Peyer's patch (tissue), 4 donors: ENCODE measurements around the gene CMTM8. TPM values are rescaled to one million over a fixed set of nuclear protein-coding genes. Genes with fewer than 3 reads are reported as not detected.

Experiments
- DNase-seq, 3 donors: peaks; one replicate each; pipeline ENCODE4 v3.0.0-alpha.2; 2017 to 2019
- H3K27ac ChIP-seq, 4 donors: fragments of 200-600 bp; sonication (generic); one replicate each; pipeline ENCODE4 v1.5.1; 2016 to 2019
- H3K27me3 ChIP-seq, 2 donors: fragments of 200-600 bp; sonication (generic); one replicate each; pipeline ENCODE4 v1.5.1; 2019
- H3K36me3 ChIP-seq, 3 donors: fragments of 200-600 bp; sonication (generic); one replicate each; pipeline ENCODE4 v1.5.1; 2016 to 2019
- H3K4me1 ChIP-seq, 4 donors: fragments of 200-600 bp; sonication (generic); one replicate each; pipeline ENCODE4 v1.5.1; 2016 to 2019
- H3K4me3 ChIP-seq, 4 donors: fragments of 200-600 bp; sonication (generic); 1 replicate in 3 of 4; 2 replicates in 1 of 4; pipeline ENCODE4 v1.5.1; 2016 to 2019; ENCODE audit warnings: mild to moderate bottlenecking in 1 of 4
- H3K9me3 ChIP-seq, 4 donors: fragments of 200-600 bp; sonication (generic); one replicate each; pipeline ENCODE4 v1.5.1; 2016 to 2019; ENCODE audit warnings: mild to moderate bottlenecking in 1 of 4
- POLR2A ChIP-seq, 2 donors: fragments of 450-650 bp; IDR thresholded peaks; one replicate each; pipeline ENCODE4 v1.5.1; 2017; ENCODE audit warnings: antibody characterized with exemption in 2 of 2, mild to moderate bottlenecking in 2 of 2, moderate library complexity in 2 of 2
- total RNA-seq, 4 donors: library from RNA; depleted of rRNA; stranded (reverse); fragments of >200 nt; gene quantifications; one replicate each; pipeline ENCODE4 v1.1.0, GENCODE V29; 2016
- TF ChIP-seq, protein P1 (sequence below), 6 experiments: fragments of 450-650 bp in 4 of 6; fragments of 200-600 bp in 2 of 6; sonication (generic) in 1 of 6; IDR thresholded peaks; one replicate each; pipeline ENCODE4 v1.5.1; 2017 to 2019; ENCODE audit warnings: antibody characterized with exemption in 6 of 6, mild to moderate bottlenecking in 3 of 6, moderate library complexity in 1 of 6

CMTM8 gene
- total RNA-seq, 4 donors from 2014 or later = 7.1 to 16.5 (median 13.1) TPM; not detected in 1

- DNase-seq = no peak
- H3K9me3 ChIP-seq = no peaks in the 10 kb centered on the region
- H3K27me3 ChIP-seq = no peaks in the 10 kb centered on the region
- TF ChIP-seq POLR2A (IDR thresholded peaks at IDR 0.05) = no peak
- TF ChIP-seq, protein P1, sequence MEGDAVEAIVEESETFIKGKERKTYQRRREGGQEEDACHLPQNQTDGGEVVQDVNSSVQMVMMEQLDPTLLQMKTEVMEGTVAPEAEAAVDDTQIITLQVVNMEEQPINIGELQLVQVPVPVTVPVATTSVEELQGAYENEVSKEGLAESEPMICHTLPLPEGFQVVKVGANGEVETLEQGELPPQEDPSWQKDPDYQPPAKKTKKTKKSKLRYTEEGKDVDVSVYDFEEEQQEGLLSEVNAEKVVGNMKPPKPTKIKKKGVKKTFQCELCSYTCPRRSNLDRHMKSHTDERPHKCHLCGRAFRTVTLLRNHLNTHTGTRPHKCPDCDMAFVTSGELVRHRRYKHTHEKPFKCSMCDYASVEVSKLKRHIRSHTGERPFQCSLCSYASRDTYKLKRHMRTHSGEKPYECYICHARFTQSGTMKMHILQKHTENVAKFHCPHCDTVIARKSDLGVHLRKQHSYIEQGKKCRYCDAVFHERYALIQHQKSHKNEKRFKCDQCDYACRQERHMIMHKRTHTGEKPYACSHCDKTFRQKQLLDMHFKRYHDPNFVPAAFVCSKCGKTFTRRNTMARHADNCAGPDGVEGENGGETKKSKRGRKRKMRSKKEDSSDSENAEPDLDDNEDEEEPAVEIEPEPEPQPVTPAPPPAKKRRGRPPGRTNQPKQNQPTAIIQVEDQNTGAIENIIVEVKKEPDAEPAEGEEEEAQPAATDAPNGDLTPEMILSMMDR (IDR thresholded peaks at IDR 0.05) = no peak
- H3K36me3 ChIP-seq = no peaks in the 10 kb centered on the region
- H3K4me1 ChIP-seq = no peaks in the 10 kb centered on the region
- H3K4me3 ChIP-seq = no peak overlapping the region
- H3K27ac ChIP-seq = no peak overlapping the region
These were observed 23.7 kb downstream of the CMTM8 start for GRCh38 chr3:32262201-32262600.

- no peak for DNase-seq
- H3K9me3 ChIP-seq = no peaks in the 10 kb centered on the region
- no peak overlapping the region for H3K4me3 ChIP-seq
- no peak for TF ChIP-seq POLR2A (IDR thresholded peaks at IDR 0.05)
- TF ChIP-seq, protein P1 (IDR thresholded peaks at IDR 0.05) = no peak
- H3K4me1 ChIP-seq = no peaks in the 10 kb centered on the region
- H3K27me3 ChIP-seq = no peaks in the 10 kb centered on the region
- H3K27ac ChIP-seq = no peak overlapping the region
- H3K36me3 ChIP-seq = no peaks in the 10 kb centered on the region
These were observed 35.8 kb downstream of the CMTM8 start for GRCh38 chr3:32274306-32274705.

DNA sequence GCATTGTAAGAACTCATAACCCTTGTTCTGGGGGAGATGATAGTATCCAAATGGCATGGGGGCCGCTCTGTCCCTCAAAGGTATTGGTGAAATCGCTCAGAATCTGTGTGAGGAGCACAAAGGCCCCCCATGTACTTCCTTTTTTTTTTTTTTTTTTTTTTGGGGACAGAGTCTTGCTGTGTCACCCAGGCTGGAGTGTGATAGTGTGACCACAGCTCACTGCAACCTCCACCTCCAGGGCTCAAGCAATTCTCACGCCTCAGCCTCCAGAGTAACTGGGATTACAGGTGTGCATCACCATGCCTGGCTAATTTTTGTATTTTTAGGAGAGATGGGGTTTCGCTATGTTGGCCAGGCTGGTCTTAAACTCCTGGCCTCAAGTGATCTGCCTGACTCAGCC, 37.0 kb downstream of the CMTM8 start:
- no peaks in the 10 kb centered on the region for H3K9me3 ChIP-seq
- no peak for DNase-seq
- no peaks in the 10 kb centered on the region for H3K36me3 ChIP-seq
- no peaks in the 10 kb centered on the region for H3K4me1 ChIP-seq
- TF ChIP-seq, protein P1 (IDR thresholded peaks at IDR 0.05) = no peak
- TF ChIP-seq POLR2A (IDR thresholded peaks at IDR 0.05) = no peak
- H3K27ac ChIP-seq = no peak overlapping the region
- H3K4me3 ChIP-seq = no peak overlapping the region
- H3K27me3 ChIP-seq = no peaks in the 10 kb centered on the region

DNA sequence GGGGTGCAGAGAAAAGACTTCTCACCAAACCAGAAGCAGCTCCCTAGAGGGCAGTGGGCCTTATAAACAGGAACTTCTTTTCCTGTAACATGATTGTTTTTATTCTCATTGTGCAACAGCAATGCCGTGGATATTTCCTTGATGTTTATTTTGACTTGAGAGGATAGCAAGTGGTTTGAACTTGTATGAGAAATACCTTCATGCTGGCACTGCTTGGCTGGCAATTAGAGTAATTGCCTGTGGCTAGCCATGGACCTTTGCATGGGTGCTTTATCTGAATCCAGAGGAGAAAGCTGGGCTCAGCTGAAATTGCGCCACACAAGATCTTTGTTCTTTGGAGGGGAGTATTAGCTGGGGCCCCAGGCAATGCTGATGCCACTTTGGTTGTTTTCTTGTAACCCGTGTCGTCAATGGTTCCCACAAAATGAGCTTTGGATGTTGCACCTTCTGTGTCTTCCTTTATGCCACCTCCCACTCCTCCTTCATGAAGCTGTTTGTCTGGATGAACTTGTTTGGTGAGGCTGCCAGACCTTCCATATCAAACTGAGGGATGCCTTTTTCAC, 37.9 kb downstream of the CMTM8 start:
- H3K27ac ChIP-seq = no peak overlapping the region
- DNase-seq = no peak

GRCh38 chr3:32278714-32279113, 40.2 kb downstream of the CMTM8 start:
- no peak for TF ChIP-seq POLR2A (IDR thresholded peaks at IDR 0.05)
- TF ChIP-seq, protein P1 (IDR thresholded peaks at IDR 0.05) = no peak
- DNase-seq = no peak
- H3K4me3 ChIP-seq = no peak overlapping the region
- no peaks in the 10 kb centered on the region for H3K9me3 ChIP-seq
- no peaks in the 10 kb centered on the region for H3K27me3 ChIP-seq
- no peaks in the 10 kb centered on the region for H3K36me3 ChIP-seq
- H3K27ac ChIP-seq = no peak overlapping the region
- H3K4me1 ChIP-seq = no peaks in the 10 kb centered on the region

More for the DNA sequence above, 37.9 kb downstream of the CMTM8 start:
- H3K4me1 ChIP-seq = no peaks in the 10 kb centered on the region
- H3K4me3 ChIP-seq = no peak overlapping the region
- no peak for TF ChIP-seq POLR2A (IDR thresholded peaks at IDR 0.05)
- TF ChIP-seq, protein P1 (IDR thresholded peaks at IDR 0.05) = no peak
- H3K9me3 ChIP-seq = no peaks in the 10 kb centered on the region
- no peaks in the 10 kb centered on the region for H3K36me3 ChIP-seq
- H3K27me3 ChIP-seq = no peaks in the 10 kb centered on the region
